Thoracic aorta (tissue), 2 donors: ENCODE data around the gene TAF11L8. TPM values are rescaled to one million over a fixed set of nuclear protein-coding genes. Genes with fewer than 3 reads are reported as not detected.
"Not testable (repeated sequence)": the region's sequence is repeated elsewhere in the genome, so short reads cannot be mapped to it uniquely, and the experiment has no call there.

ENCODE experiments used
- ATAC-seq: fragments of 150-250 bp; one replicate; pipeline ENCODE4 v1.8.0; 2017; ENCODE audit warnings: low read depth; ENCODE audit not compliant: insufficient number of reproducible peaks, low FRiP score
- DNase-seq: peaks from one replicate; pipeline ENCODE4 v3.0.0-alpha.2; 2020; ENCODE audit warnings: low spot score
- H3K27ac ChIP-seq, 2 donors: fragments of 200-600 bp; sonication (generic); 1 replicate in 1 of 2; 2 replicates in 1 of 2; pipeline ENCODE4 v1.5.1; 2016; ENCODE audit warnings: mild to moderate bottlenecking in 2 of 2, moderate library complexity in 2 of 2
- H3K27me3 ChIP-seq: fragments of 200-600 bp; sonication (generic); replicated peaks from 2 replicates; pipeline ENCODE4 v1.6.0; 2016; ENCODE audit warnings: mild to moderate bottlenecking; ENCODE audit not compliant: insufficient read depth
- H3K36me3 ChIP-seq: fragments of 200-600 bp; sonication (generic); one replicate; pipeline ENCODE4 v1.5.1; 2016
- H3K4me1 ChIP-seq, 2 donors: fragments of 200-600 bp; sonication (generic); 1 replicate in 1 of 2; 2 replicates in 1 of 2; pipeline versions ENCODE4 v1.5.1 to v1.6.0; 2016; ENCODE audit warnings: low read depth in 2 of 2, mild to moderate bottlenecking in 1 of 2; ENCODE audit not compliant: control insufficient read depth in 1 of 2
- H3K4me3 ChIP-seq: fragments of 200-600 bp; sonication (generic); 2 replicates; pipeline ENCODE4 v1.5.1; 2016; ENCODE audit warnings: mild to moderate bottlenecking
- H3K9me3 ChIP-seq: fragments of 200-600 bp; sonication (generic); 2 replicates; pipeline ENCODE4 v1.5.1; 2016
- CTCF ChIP-seq: fragments of 200-600 bp; sonication (generic); IDR thresholded peaks from one replicate; pipeline ENCODE4 v1.5.1; 2019; ENCODE audit warnings: antibody characterized with exemption
- total RNA-seq, 2 donors: library from RNA; depleted of rRNA; stranded (reverse); fragments of >200 nt; gene quantifications; one replicate each; pipeline versions ENCODE4 v1.1.0 to v1.2.3, GENCODE V29; 2016

TAF11L8 gene
- total RNA-seq, 2 donors from 2014 or later = not detected

- ATAC-seq = no peak
- Histone ChIP-seq H3K9me3 (no peaks in the 10 kb centered on the region), H3K27me3 (no peaks in the 10 kb centered on the region), H3K4me3 (no peak overlapping the region), H3K36me3 (no peaks in the 10 kb centered on the region), H3K27ac (no peak overlapping the region), H3K4me1 (no peaks in the 10 kb centered on the region)
- DNase-seq = no peak
- no peak for TF ChIP-seq CTCF
These were observed 24.3 kb upstream of the TAF11L8 start for GRCh38 chr5:17614872-17615605.

DNA sequence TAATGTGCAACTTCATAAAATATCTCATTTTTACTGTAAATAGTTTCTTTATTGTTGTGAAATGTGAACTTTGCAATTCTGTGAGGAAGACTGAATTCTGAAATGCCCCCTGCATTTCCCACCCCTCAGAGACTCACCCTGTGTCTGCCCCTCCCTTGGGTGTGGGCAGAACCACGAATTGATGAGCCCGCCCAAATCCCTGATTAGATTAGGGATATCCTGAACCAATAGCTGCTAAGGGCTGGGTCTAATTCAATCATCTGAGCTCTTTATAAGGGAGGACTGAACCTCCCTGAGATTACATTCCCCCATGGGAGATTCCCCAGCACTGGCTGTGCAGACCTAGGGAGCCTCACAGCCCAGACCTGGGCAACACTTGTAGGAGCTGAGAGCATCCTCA, 19.3 kb upstream of the TAF11L8 start, which contains the start of gene TAF11L12:
TSS of gene TAF11L12 (plus strand) at position 301 of the 400 bp plus-strand sequence.
- not testable (repeated sequence) for ATAC-seq, DNase-seq, H3K4me1 ChIP-seq, H3K9me3 ChIP-seq, H3K36me3 ChIP-seq, H3K27ac ChIP-seq, H3K27me3 ChIP-seq, H3K4me3 ChIP-seq

DNA sequence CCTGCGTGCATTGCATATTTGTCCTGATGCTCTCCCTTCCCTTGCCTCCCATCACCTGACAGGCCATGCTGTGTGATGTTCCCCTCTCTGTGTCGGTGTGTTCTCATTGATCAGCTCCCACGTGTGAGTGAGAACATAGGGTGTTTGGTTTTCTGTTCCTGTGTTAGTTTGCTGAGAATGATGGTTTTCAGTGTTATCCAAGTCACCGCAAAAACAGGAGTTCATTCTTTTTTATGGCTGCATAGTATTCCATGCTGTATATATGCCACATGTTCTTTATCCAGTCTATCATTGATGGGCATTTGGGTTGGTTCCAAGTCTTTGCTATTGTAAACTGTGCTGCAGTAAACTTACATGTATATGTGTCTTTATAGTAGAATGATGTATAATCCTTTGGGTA, 16.7 kb upstream of the TAF11L8 start:
- H3K27me3 ChIP-seq, DNase-seq, H3K4me3 ChIP-seq, ATAC-seq, H3K36me3 ChIP-seq, H3K27ac ChIP-seq, H3K4me1 ChIP-seq, H3K9me3 ChIP-seq: not testable (repeated sequence)

DNA sequence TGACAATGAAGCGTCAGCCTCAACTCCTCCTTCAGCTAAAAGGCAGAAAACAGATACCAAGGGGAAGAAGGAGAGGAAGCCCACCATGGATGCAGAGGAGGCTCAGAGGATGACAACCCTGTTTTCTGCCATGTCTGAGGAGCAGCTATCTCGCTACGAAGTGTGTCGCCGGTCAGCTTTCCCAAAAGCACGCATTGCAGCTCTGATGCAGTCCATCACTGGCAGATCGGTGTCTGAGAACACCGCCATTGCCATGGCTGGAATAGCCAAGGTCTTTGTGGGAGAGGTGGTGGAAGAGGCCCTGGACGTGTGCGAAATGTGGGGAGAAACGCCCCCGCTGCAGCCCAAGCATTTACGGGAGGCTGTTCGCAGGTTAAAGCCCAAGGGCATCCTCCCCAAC, 14.2 kb upstream of the TAF11L8 start:
- no peak for TF ChIP-seq CTCF
- no peak for DNase-seq
- Histone ChIP-seq H3K36me3 (no peaks in the 10 kb centered on the region), H3K9me3 (no peaks in the 10 kb centered on the region), H3K27ac (no peak overlapping the region), H3K27me3 (no peaks in the 10 kb centered on the region), H3K4me1 (no peaks in the 10 kb centered on the region), H3K4me3 (no peak overlapping the region)
- no peak for ATAC-seq

GRCh38 chr5:17603880-17604279, 13.1 kb upstream of the TAF11L8 start, which contains the start of gene TAF11L11:
Gene TAF11L11, plus strand, starts transcription at chr5:17604183.
- H3K36me3 ChIP-seq, H3K4me1 ChIP-seq, H3K27ac ChIP-seq, ATAC-seq, H3K27me3 ChIP-seq, DNase-seq, H3K9me3 ChIP-seq, H3K4me3 ChIP-seq: not testable (repeated sequence)

GRCh38 chr5:17597728-17598127, 7.0 kb upstream of the TAF11L8 start, which contains the start of gene TAF11L10:
Gene TAF11L10, minus strand, starts transcription at chr5:17597828.
- H3K4me3 ChIP-seq, H3K27ac ChIP-seq, H3K9me3 ChIP-seq, H3K4me1 ChIP-seq, ATAC-seq, H3K27me3 ChIP-seq, H3K36me3 ChIP-seq, DNase-seq: not testable (repeated sequence)

GRCh38 chr5:17594255-17594654, 3.5 kb upstream of the TAF11L8 start, which contains the start of gene TAF11L9:
Gene TAF11L9, minus strand, starts transcription at chr5:17594394.
- H3K27me3 ChIP-seq, H3K9me3 ChIP-seq, H3K4me1 ChIP-seq, H3K4me3 ChIP-seq, H3K27ac ChIP-seq, DNase-seq, H3K36me3 ChIP-seq, ATAC-seq: not testable (repeated sequence)

- not testable (repeated sequence) for ATAC-seq, H3K27me3 ChIP-seq, H3K4me3 ChIP-seq, H3K36me3 ChIP-seq, H3K9me3 ChIP-seq, DNase-seq, H3K27ac ChIP-seq, H3K4me1 ChIP-seq
These were observed 5.1 kb downstream of the TAF11L8 start, which contains the start of gene TAF11L7 for GRCh38 chr5:17585658-17586057. Gene TAF11L7, minus strand, starts transcription at chr5:17585758.

Other genes starting within 250 kb of the TAF11L8 start
- not detected for gene TAF11L2, start 92.7 kb downstream of the TAF11L8 start, total RNA-seq
- not detected for gene TAF11L3, start 72.6 kb downstream of the TAF11L8 start, total RNA-seq
- gene TAF11L4, start 69.2 kb downstream of the TAF11L8 start, total RNA-seq = not detected
- not detected for gene TAF11L5, start 65.7 kb downstream of the TAF11L8 start, total RNA-seq
- gene TAF11L6, start 62.3 kb downstream of the TAF11L8 start, total RNA-seq = not detected
- not detected for gene TAF11L7, start 5.2 kb downstream of the TAF11L8 start, total RNA-seq
- not detected for gene TAF11L9, start 3.4 kb upstream of the TAF11L8 start, total RNA-seq
- gene TAF11L10, start 6.9 kb upstream of the TAF11L8 start, total RNA-seq = not detected
- not detected for gene TAF11L11, start 13.2 kb upstream of the TAF11L8 start, total RNA-seq
- gene TAF11L12, start 19.4 kb upstream of the TAF11L8 start, total RNA-seq = not detected
- not detected for gene TAF11L13, start 41.1 kb upstream of the TAF11L8 start, total RNA-seq
- not detected for gene TAF11L14, start 43.5 kb upstream of the TAF11L8 start, total RNA-seq